GM18858 (cell line): ENCODE data around the gene POLG.

ENCODE experiments used
- ATAC-seq: cut with Tn5 transposase; IDR thresholded peaks from one replicate; pipeline ENCODE4 v1.9.1; 2021; ENCODE audit not compliant: unreplicated experiment

POLG gene

DNA sequence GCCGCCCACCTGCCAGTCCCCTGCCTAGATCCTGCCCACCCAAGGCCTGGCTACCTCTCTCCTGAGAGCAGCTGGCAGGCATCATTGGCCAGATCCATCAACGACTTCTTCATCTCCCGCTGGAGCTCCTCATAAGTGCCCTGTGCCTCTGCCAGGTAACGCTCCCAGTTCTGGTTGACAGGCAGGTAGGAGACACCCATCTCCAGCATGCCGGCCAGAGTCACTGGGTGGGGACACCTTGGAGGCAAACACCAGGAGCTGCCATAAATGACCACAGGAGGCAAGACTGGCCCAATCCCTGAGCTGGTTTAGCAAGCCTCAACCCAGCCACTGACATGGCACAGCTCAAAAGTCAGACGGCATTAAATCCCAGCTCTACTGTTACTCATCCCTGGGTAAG is 7.5 kb downstream of the POLG start:
- ATAC-seq: no peak

DNA sequence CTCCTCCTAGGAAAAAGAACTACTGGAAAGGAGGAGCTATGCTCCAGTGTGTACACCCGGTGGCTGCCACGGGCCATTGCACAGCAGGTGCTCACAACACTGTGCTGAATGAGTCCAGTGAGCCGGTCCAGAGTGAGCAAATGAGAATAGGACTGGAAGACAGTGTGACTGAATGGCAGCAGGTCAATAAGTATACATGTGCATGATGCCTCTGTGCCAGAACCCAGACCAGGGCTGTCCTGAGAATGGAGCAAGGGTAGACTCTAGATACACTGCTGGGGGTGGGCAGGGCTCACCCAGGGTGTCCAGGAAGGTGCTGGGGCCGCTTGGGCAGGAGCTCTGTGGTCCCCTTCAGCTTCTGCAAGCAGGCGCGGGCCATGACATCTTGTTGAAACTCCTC is 8.3 kb downstream of the POLG start:
- ATAC-seq: no peak

DNA sequence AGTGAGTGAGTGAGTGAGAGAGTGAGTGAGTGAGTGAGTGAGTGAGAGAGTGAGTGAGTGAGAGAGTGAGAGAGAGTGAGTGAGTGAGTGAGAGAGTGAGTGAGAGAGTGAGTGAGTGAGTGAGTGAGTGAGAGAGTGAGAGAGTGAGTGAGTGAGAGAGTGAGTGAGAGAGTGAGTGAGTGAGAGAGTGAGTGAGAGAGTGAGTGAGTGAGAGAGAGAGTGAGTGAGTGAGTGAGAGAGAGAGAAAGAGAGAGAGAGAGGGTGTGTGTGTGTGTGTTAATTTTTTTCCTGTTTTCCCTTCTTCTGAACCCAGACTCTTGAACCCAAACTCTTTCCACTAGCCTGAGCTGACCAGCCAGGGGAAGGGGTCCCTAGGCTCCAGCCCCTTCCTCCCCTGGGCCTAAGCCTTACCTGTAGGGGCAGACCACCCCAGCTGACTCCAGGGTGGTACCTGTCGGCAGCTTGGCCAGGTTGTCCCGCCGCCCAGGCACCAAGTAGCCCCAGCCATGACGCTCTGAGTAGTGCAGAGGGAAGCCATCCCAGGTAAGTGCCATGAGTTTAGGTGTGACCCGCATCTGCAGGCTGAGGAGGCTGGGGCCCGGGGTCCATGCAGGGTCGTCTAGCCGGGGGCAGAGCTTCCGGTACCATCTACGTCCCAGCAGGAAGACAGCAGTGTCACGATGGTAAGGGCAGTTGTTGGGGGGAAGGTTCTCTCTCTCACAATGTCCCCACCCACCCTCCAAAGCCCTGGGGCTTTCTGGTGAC is 9.4 kb downstream of the POLG start:
- no peak for ATAC-seq

DNA sequence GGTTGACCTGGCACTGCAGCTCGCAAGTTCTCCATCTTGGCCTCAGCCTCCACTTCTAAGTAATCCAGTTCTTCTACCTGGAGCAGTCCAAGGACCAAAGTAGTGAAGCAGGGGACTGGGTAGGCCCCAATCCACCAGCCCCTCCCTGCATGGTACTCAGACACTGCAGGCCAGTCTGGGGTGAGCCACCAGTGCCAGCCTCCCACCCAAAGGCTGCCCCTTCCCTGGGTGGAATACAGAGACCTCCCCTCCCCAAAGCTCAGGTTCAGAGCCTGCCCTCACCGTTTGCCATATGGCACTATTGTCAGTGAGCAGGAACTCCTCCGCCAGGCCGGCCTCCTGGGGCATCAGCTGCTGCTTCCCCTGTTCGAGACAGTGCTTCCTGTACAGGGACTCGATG is 10.8 kb downstream of the POLG start:
- ATAC-seq: no peak

DNA sequence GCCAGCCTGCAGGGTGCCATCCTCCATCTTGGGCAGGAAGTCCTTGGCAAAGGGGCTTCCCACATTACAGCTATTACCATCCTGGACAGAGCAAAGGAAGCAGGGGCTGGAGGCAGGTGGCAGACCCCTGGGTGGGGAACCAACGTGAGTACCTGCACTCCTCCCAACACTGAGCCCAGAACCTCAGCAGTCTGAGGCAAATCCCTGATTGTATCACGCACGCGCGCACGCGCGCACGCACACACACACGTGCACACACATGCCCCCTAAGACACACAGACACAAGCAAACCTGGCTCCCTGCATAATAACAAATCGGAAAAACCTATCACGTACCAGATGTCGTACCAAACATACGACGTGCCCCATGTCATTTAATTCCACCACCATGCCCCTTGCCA is 11.8 kb downstream of the POLG start:
- no peak for ATAC-seq

DNA sequence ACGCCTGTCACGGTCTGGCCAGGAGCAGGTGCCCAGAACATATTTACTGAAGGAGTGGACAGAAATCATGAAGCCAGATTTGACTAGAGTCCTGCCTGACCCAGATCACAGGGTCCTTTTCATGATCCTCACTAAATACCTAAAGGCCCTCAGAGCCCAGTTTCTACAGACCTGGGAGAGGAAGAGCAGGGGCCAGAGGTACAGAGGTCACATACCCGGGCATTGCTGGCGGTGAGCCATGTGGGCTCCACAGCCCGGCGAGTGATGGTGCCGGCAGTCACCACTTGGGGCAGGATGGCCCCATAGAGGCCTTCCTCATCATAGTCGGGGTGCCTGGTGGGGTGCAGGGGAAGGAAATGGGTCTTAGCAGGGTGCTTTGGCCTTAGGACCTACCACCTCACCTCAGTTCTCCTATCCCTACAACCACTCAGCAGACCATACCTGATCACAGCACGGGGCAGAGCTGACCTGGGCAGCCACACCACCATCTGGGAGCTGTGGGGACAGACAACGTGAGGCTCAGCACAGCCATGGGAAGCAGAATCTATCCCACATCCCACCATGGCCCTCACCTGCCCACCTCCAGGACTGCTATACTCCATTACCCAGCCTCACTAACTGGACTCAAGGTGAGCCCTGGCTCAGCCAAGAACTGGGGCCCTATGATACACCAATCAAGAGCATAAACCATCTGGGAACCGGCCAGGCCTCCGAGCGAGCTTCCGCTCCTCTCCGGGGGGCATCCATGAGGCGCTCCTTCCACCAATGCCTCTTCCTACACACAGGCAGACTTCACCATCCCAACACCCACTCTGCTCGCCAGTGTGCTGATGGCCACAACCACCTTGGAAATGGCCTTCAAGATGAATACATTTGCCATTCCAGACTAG is 12.9 kb downstream of the POLG start:
- ATAC-seq: no peak

DNA sequence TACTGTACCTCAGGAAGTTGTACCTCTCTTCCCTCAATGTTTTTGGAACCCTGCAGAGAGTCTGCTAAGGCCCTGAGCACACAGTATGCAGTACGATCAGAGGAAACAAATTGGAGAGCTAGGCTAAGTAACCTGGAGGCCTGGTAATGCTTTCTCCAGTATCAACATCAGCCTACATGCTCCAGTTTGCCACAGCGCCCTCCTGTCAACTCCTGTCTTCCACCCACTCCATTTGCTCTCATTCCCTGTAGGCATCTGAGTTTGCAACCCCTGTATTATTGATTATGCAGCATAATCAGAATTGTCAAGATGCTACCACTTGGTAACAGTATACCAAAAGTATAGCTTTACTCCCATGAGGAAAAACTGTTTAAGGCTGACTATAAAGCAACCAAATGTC is 14.4 kb downstream of the POLG start:
- no peak for ATAC-seq

DNA sequence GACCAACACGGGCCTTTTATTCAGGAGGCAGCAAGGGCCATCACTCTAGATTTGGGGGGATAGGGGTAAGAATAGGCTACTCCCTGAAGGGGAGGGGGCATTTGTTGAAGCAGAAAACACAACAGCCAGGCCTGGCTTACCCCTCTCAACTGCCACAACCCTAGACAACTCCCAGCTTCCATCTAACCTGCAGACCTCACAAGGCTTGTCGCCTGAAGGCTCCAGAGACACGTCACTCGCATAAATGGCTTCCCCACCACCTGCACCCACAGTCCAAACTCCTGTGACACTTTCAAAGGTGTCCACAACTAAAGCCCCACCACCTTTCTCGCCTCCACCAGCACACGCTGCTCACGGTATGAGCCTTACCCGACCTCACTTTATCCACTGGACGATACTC is 14.9 kb downstream of the POLG start:
- no peak for ATAC-seq

DNA sequence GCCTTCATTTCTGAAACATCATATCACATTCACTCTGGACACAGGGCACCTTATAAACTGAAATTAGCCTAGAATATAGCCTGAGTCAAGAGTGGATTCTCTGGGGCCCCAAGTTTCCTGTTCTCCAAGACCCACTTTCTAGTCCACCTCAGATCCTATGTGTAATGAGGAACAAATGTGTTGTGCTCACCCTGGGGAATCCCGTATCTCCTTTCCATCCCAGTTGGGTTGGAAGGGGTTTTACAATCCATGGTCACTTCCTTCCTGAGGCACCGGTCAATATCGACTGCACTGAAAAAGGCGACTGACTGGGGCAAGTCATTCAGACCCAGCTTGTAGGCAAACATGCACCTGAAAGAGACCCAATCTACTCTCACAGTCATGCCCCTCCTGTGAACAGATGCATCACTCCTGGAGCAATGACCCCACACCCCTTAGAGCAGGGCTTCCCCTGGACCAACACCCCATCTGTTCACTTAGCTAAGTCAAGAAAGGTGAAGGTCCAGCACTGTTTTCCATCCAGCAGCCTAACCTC is 17.4 kb downstream of the POLG start:
- ATAC-seq: no peak

DNA sequence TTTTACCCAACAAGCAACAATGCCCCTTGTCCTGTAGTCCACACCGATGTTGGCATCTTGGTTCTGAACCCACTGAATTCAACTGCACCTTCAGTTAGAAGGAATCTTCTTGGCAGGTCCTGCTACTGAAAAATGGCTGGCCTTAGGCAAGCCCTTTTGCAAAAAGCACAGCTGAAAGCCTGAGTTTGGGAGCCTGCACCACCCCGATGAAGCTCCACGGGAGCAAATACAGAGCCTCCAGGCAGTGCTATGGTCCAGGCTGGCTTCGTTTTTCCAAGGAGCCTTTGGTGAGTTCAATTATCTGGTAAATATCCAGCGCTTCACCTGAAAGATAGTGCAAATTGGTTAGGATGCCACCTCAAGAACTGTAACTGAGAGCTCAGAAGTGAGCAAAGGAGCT is 18.1 kb downstream of the POLG start:
- ATAC-seq: no peak

DNA sequence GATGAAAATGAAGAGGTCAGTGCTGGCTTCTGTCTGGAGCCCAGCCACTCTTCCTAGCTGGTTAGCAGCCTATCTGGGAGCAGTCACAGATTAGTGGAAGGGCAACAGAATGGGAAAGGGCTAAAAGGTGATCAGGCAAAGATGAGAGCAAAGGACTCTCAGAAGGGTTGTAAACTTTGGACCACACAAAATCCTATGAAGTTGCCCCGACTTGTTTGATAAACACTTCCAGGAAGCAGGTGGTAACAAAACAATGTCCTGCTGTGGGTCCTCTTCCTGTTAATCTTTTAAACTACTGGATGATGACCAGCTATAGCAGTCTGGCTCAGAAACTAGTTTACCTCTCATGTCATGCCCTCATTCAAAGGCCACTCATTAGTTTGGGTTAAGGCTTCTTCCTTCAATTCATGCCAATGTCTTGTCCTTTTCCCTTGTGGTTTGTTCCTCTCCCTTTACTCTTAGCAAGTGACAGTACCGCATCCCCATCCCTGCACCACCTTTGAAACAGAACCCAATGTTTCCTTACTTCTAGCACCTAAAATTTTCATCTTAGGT is 19.2 kb downstream of the POLG start:
- no peak for ATAC-seq

DNA sequence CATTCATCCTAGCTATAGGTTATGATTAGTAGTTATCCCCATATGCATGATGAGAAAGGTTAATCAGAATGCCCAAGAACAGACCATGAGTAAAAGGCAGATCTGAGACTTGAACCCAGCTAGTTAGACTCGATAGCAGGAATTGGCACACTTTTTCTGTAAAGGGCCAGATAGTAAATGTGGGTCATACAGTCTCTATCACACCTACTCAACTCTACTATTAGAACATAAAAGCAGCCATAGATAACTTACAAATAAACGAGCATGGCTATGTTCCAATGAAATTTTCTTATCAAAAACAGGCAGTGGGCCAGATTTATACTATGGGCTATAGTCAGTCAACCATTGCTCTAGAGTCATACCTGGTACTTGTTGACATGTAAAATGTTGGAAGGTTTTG is 24.6 kb downstream of the POLG start:
- ATAC-seq: no peak

DNA sequence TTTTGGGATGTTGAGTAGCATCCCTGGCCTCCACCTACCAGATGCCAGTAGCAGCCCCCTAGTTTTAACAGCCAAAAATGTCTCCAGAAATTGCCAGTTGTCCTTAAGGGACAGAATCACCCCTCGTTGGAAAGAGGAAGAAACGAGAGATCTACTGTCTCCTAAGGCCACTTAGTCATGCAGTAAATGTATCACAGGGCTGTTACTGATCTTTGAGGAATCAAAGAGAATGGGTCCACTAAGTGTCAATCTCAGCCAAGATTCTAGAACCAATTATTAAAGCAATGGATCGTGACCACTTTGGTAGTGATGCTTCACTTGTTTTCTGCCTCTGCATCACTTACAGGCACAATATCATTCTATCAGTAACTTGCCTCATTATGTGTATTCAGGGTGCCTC is 26.4 kb downstream of the POLG start:
- no peak for ATAC-seq

DNA sequence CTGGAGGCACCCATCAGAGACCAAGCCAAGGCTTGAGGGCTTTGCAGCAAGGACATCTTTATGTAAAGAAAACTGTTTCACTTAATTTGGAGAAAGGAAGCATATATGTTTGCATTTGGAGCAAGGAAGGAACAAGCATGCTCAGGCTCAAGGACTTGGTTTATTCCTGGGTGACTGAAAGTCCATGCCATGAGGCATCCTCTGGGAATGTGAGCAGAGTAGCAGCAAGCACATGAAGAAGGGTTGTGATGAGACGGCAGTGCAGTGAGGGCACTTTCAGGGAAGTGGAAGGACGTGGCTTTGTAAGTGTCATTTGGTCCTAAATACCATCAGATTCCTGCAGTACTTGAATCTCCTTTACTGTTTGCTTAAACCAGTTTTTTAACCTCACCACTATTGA is 26.8 kb downstream of the POLG start:
- ATAC-seq: no peak

DNA sequence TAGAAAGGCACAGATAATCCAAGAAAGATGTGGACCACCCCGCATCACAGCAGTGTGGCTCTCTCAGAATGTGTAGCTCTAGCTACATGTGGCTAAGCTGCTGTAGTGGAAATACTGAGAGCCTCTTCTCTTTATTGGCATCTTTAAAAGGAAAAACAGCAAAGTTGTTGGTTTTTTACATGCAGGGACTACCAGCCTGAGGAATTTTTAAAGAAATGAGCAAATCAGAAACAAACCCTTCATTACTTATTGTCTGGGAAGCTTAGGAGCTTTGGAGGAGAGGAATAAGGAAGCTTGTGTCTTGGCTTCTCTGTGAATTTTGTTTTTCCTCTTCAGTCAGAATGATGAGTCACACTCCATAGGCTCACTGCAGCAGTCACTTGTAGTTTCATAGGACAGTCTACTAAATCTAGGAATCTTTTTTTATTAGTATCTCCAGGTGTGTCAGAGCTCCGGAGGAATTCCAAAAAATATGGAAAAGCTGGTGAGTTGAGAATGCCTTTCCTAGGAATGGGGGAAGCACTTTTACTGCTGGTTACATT is 27.5 kb downstream of the POLG start:
- ATAC-seq: no peak

DNA sequence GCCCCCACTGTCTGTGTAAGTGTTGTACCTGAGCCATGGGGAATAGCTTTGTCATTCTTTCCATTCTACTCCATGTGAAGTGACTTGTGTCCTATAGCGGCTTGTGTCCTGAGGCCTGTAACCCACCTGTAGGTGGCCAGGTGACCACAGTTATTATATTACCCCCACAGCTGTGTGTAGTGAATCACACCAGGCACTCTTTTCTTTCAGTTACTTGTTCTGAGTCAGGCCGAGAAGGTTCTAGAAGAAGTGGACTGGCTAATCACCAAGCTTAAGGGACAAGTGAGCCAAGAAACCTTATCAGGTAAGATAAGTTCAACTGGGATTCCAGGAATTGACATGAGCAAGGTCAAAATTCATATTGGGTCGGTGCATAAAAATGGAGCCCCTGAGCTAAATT is 29.2 kb downstream of the POLG start:
- no peak for ATAC-seq

DNA sequence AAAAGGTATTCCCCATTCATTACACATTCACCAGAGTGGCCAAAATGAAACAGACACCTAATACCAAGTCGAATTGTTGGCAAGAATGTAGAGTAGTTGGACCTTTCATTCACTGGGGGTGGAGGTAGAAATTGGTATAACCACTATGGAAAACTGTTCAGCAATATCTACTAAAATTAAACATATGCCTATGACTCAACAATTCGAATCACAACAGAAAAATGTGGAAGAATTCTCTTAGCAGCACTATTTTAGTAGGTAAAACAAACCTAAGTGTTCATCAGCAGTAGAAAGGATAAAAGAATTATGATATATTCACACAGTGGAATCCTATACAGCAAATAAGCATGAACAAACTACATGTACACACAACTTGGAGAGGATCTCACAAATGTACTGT is 30.6 kb downstream of the POLG start:
- no peak for ATAC-seq

DNA sequence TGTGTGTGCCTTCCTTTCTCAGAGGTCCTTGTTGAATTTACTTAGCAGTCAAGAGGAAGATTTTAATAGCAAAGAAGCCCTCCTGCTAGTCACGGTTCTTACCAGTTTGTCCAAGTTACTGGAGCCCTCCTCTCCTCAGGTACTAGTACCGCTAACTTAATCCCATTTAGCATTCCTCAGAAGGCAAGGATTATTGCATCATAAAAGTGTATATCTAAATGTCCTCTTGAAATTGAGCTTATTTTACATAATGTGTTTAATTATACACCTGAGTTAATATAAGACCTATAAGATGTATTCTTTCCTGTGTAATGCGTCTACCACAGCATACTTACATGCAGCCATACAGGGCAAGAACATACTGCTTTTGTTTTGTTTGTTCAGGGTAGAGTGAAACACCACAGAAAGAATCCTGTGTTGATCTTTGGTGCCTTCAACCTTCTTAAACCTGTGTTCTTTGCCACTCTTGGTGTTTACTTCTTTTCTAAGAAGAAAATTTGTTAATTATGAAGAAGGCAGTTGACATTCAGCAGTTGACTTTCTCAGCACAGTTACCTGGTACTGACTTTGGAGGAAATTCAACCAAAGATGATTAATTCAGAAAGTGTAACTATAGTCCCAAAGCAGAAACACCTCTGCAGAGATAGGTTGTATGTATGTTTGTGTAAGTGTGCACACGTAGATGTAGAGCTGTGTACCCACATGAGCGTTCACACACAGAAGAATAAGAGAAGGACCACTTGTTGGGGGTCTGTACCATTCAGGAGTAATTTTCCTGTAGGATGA is 33.1 kb downstream of the POLG start:
- ATAC-seq: no peak

DNA sequence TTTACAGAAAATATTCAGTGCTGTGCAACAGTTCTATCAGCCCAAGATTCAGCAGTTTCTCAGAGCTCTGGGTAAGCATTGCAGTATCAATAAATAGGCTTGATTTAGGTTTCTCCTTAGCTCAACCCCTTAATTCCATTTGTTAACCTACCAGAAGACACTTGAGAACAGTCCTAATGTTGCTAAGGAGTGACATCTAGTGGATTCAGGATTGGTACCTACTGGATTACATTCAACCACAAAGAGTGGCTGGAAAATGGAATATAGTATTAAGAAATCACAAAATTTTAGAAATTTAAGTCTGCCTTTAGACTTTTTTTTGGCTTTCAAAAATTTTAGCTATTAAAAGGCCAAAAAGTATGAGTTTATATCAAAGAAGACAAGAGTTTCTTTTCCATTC is 34.7 kb downstream of the POLG start:
- no peak for ATAC-seq

DNA sequence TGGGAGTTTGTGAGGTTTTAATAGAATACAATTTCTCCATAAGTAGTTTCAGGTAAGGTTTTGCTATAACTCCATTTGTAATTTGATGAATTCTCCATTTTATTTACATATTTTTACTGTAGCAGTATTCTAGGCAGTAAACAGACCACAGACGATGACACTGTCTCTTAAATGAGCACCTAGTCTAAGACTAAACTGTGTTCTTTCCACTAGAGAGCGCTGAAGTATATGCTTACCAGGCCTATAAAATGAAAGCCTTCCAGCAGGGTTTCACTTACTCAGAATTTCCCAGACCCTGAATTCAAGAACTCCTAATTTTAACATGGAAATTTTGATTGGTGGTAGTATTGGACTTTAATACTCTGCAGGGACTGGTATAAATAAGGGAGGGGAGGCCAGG is 41.6 kb downstream of the POLG start:
- no peak for ATAC-seq

DNA sequence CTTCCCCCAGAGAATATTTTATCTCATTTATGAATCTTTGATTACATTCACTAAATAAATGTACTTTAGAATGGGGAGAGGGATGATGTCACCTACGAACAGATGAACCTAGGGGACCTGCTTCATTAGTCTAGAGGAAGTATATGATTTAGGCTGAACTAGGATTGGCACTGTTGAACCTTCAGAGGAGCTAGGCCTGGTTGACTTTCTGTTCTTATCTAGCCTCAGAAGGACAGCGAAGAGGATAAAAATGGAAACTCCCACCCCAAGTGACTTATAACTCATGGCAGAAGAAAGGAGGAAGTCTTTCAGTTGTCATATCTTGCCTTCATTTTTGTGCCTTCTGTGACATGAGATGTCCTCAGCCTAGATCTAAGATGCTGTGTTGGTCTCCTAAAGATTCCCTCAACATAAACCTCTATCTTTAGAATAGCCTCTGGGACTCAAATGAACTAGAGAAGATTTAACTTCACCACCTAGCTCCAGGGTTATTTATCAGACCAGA is 42.6 kb downstream of the POLG start:
- ATAC-seq: no peak
